Body of pancreas (tissue), 4 donors: ENCODE data around the gene KDM3A. TPM values are rescaled to one million over a fixed set of nuclear protein-coding genes. Genes with fewer than 3 reads are reported as not detected.
A peak's percentile ranks its signal among the peaks of the same experiment; 100 is the strongest.

ENCODE experiments used
- ATAC-seq: fragments of 150-250 bp; one replicate; pipeline ENCODE4 v1.9.1; 2016
- DNase-seq, 4 donors: peaks; one replicate each; pipeline ENCODE4 v3.0.0-alpha.2; 2019
- H3K27ac ChIP-seq, 4 donors: fragments of 200-600 bp; sonication (generic); 1 replicate in 3 of 4; 2 replicates in 1 of 4; pipeline versions ENCODE4 v1.5.1 to v1.6.1; 2016 to 2019; ENCODE audit warnings: mild to moderate bottlenecking in 1 of 4, mixed read lengths in 1 of 4, moderate library complexity in 1 of 4
- H3K27me3 ChIP-seq, 2 donors: fragments of 200-600 bp; sonication (generic); one replicate each; pipeline ENCODE4 v1.6.0; 2016; ENCODE audit warnings: mild to moderate bottlenecking in 1 of 2
- H3K36me3 ChIP-seq, 2 donors: fragments of 200-600 bp; sonication (generic); replicated peaks in 1 of 2; 2 replicates each; pipeline ENCODE4 v1.5.1; 2016; ENCODE audit warnings: low read depth in 2 of 2; ENCODE audit not compliant: insufficient read depth in 1 of 2
- H3K4me1 ChIP-seq: fragments of 200-600 bp; sonication (generic); one replicate; pipeline ENCODE4 v1.6.0; 2016
- H3K4me3 ChIP-seq, 2 donors: fragments of 200-600 bp; sonication (generic); 1 replicate in 1 of 2; 2 replicates in 1 of 2; pipeline ENCODE4 v1.5.1; 2016 to 2019
- H3K9me3 ChIP-seq, 3 donors: fragments of 200-600 bp; sonication (generic); 1 replicate in 2 of 3; 2 replicates in 1 of 3; pipeline ENCODE4 v1.5.1; 2016
- POLR2A ChIP-seq, 3 donors: fragments of 450-650 bp; IDR thresholded peaks; one replicate each; pipeline ENCODE4 v1.6.1; 2016; ENCODE audit warnings: antibody characterized with exemption in 3 of 3, mild to moderate bottlenecking in 2 of 3
- WGBS, 2 donors: methylation state at CpG; one replicate each; pipeline ENCODE4 v1.1.5; 2017; 5-methylcytosine and 5-hydroxymethylcytosine counted together
- intact Hi-C: fragments of 100-400 bp; cut with DNase I; formaldehyde crosslinking; loops from one replicate; pipeline ENCODE4 v1.15.1; 2023
- total RNA-seq, 2 donors: library from RNA; depleted of rRNA; stranded (reverse); fragments of >200 nt; gene quantifications; one replicate each; pipeline ENCODE4 v1.1.0, GENCODE V29; 2016
- TF ChIP-seq, protein P1 (sequence below), 7 experiments: fragments of 450-650 bp in 4 of 7; fragments of 200-600 bp in 3 of 7; sonication (generic) in 3 of 7; IDR thresholded peaks; one replicate each; pipeline ENCODE4 v1.5.1; 2016 to 2019; ENCODE audit warnings: antibody characterized with exemption in 7 of 7

Gene KDM3A
- total RNA-seq, 2 donors from 2014 or later = 34.0 to 47.8 TPM

DNA sequence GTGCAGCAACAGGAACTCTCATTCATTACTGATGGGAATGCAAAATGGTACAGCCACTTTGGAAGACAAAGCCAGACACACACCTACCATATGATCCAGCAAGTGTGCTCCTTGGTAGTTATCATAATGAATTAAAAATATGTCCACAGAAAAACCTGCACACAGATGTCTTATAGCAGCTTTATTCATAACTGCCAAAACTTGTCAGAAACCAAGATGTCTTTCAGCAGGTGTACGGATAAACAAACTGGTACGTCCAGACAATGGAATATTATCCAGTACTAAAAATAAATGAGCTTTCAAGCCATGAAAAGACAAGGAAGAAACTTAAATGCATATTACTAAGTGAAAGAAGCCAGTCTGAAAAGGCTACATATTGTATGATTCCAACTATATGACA, 71.7 kb downstream of the KDM3A start:
- Histone ChIP-seq H3K27me3 (no peaks in the 10 kb centered on the region), H3K9me3 (no peaks in the 10 kb centered on the region), H3K36me3 (peaks cover 0 to 8% of the 10 kb centered on the region in 2 donors), H3K4me1 (no peaks in the 10 kb centered on the region), H3K4me3 (no peak overlapping the region), H3K27ac (no peak overlapping the region)
- ATAC-seq (no peak), DNase-seq (no peak)
- intact Hi-C loops = no loop called here
- TF ChIP-seq POLR2A (IDR thresholded peaks at IDR 0.05) = no peak
- TF ChIP-seq, protein P1, sequence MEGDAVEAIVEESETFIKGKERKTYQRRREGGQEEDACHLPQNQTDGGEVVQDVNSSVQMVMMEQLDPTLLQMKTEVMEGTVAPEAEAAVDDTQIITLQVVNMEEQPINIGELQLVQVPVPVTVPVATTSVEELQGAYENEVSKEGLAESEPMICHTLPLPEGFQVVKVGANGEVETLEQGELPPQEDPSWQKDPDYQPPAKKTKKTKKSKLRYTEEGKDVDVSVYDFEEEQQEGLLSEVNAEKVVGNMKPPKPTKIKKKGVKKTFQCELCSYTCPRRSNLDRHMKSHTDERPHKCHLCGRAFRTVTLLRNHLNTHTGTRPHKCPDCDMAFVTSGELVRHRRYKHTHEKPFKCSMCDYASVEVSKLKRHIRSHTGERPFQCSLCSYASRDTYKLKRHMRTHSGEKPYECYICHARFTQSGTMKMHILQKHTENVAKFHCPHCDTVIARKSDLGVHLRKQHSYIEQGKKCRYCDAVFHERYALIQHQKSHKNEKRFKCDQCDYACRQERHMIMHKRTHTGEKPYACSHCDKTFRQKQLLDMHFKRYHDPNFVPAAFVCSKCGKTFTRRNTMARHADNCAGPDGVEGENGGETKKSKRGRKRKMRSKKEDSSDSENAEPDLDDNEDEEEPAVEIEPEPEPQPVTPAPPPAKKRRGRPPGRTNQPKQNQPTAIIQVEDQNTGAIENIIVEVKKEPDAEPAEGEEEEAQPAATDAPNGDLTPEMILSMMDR (IDR thresholded peaks at IDR 0.05) = no peak
- 76 to 79% methylated on average over 2 of the region's 2 CpGs for WGBS, 2 donors

DNA sequence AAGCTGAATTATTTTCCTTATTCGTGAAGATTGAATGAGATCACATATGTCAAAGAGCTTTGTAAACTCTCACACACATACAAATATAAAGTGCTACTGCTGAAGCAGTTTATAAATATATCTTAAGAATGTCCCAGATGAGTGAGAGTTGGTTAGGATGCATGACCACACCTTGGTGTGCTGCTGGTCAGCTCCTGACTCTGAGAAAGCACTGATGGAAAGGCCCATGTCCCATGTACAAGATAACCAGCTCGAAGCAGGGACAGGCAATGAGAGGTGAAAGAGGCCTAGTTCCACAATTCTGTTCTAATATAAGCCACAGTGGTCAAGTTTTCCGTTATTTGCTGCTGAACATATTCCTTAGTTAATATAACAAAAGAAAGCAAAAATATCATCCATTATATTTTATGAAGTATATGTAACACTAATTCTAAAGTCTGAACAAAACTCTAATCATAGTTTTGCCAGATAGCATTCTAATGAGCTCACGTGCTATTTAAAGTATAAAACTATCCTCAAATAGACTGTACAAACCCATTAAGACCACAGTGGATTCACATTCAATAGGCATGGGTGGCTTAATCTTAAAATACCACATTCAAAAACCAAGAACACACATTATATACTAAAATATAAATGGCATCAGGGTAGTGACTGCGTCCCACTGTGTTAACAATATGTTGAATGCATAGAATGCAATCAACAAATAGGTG, 72.9 kb downstream of the KDM3A start:
- Histone ChIP-seq H3K27ac (no peak overlapping the region), H3K4me1 (no peaks in the 10 kb centered on the region), H3K27me3 (no peaks in the 10 kb centered on the region), H3K4me3 (no peak overlapping the region), H3K36me3 (peaks cover 0 to 4% of the 10 kb centered on the region in 2 donors), H3K9me3 (no peaks in the 10 kb centered on the region)
- TF ChIP-seq, protein P1 (IDR thresholded peaks at IDR 0.05) = no peak
- TF ChIP-seq POLR2A (IDR thresholded peaks at IDR 0.05) = no peak
- intact Hi-C loops = no loop called here
- WGBS, 2 donors = 77 to 95% methylated on average over 5 of the region's 5 CpGs
- DNase-seq = no peak
- no peak for ATAC-seq

DNA sequence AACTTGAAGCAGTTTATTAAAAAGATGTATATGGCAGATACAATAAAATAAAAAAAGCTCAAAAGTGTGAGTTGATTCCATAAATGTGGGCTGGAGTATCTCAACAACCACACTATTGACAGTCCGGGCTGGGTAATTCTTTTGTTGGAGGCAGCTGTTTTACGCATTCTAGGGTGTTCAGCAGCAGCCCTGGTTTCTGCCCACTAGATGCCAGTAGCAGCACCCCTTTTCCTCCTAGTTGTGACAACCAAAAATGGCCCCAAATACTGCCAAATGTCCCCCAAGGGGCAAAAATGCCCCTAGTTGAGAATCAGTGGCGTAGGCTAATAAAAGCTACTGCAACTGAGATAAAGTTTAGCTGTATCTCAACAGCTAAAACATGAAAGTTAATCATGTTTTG, 77.3 kb downstream of the KDM3A start:
- H3K27ac ChIP-seq = no peak overlapping the region
- ATAC-seq (peak; percentile 47), DNase-seq (peak; percentile 18 to 54 (median 28))
- WGBS, 2 donors = 60 to 70% methylated on average over 3 of the region's 3 CpGs
- TF ChIP-seq POLR2A (IDR thresholded peaks at IDR 0.05) = no peak
- TF ChIP-seq, protein P1 (IDR thresholded peaks at IDR 0.05) = peak in 6 of 7 experiments; percentile 9 to 55 (median 42)
- H3K36me3 ChIP-seq = no peaks in the 10 kb centered on the region
- H3K4me1 ChIP-seq = no peaks in the 10 kb centered on the region
- no peaks in the 10 kb centered on the region for H3K27me3 ChIP-seq
- intact Hi-C loops = no loop called here
- no peaks in the 10 kb centered on the region for H3K9me3 ChIP-seq
- no peak overlapping the region for H3K4me3 ChIP-seq

DNA sequence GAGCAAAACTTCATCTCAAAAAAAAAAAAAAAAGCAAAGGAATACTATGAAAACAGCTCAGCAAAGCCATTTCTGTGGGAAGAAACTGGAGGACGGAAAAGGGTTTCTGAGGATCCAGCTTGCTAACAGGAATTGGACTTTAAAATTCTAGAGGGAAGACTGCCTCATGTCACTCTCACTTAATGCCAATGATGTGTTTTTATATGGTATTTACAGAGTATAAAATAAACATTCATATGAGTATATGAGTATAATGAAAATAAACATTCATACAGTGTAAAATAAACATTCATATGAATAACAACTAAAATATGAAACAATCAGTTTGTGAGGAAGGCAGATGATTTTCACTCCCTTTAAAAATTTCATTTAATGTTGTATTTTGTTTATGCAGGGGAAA, 78.2 kb downstream of the KDM3A start:
- no peak for ATAC-seq
- Histone ChIP-seq H3K27ac (no peak overlapping the region), H3K4me3 (no peak overlapping the region), H3K4me1 (no peaks in the 10 kb centered on the region), H3K27me3 (no peaks in the 10 kb centered on the region), H3K9me3 (no peaks in the 10 kb centered on the region), H3K36me3 (no peaks in the 10 kb centered on the region)
- no peak for DNase-seq
- TF ChIP-seq, protein P1 (IDR thresholded peaks at IDR 0.05) = no peak
- no peak for TF ChIP-seq POLR2A (IDR thresholded peaks at IDR 0.05)
- WGBS, 2 donors = 94 to 96% methylated on average over 1 of the region's 1 CpG
- intact Hi-C loops = no loop called here

DNA sequence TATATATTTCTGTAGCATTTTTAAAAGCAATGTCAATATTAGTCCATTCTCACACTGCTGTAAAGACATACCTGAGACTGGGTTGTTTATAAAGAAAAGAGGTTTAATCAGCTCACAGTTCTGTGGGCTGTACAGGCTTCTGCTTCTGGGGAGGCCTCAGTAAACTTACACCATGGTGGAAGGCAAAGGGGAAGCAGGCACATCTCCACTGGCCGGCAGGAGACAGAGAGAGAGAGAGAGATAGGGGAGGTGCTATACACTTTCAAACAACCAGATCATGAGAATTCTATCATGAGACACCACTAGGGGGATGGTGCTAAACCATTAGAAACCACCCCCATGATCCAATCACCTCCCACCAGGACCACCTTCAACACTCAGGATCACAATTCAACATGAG, 79.0 kb downstream of the KDM3A start:
- H3K9me3 ChIP-seq = no peaks in the 10 kb centered on the region
- H3K27ac ChIP-seq = no peak overlapping the region
- H3K4me3 ChIP-seq = no peak overlapping the region
- no peaks in the 10 kb centered on the region for H3K4me1 ChIP-seq
- 77 to 100% methylated on average over 1 of the region's 1 CpG for WGBS, 2 donors
- DNase-seq = no peak
- H3K36me3 ChIP-seq = peaks cover 0 to 2% of the 10 kb centered on the region in 2 donors
- TF ChIP-seq, protein P1 (IDR thresholded peaks at IDR 0.05) = no peak
- no peak for TF ChIP-seq POLR2A (IDR thresholded peaks at IDR 0.05)
- H3K27me3 ChIP-seq = no peaks in the 10 kb centered on the region
- no peak for ATAC-seq
- intact Hi-C loops = no loop called here
